ENCODE measurements around the gene VTI1A. TPM values are rescaled to one million over a fixed set of nuclear protein-coding genes. Genes with fewer than 3 reads are reported as not detected.

Gene VTI1A
- total and polyA plus RNA-seq, 2 of the 13 experiments (the other 11 are each of a cell fraction or from before 2014, with no cell fraction given), result 11.7 to 32.7 TPM

DNA sequence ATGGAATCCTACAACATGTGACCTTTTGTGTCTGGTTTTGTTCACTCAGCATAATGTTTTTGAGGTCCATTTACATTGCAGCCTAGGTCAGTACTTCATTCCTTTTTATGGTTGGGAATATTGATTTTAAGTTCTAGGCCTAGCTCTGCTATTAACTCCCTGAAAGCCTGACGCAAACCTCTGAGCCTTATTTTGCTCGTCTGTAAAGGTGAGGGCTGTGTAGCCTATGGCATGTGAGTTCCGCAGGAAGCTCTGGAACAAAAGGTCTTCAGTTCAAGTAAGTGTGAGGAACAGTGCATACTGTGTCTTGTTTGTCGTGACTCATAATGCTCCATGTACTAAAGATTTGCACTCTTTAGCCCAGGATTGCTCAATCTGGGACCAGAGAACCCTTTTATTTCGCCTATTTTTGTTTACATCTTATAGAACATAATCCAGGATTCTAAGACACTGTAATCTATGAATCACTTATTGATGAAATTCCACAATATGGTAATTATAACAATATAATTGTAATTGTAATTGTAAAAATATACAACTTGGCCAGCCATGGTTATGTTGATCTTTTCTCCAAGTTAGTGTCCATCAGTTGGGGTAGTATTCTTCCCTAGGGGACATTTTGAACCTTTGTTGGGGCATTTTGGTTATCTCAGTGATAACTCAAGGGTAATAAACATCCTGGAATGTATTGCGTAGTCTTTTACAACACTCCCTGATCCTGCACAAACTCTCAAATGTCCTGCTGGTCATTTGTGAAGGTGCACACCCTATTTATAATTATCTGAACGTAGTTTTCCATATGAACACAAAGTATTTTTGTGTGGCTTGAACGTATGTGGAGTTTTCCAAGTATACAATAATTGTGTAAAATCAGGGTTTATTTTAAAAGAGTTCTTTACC, 184.7 kb downstream of the VTI1A start (continued):
- TF ChIP-seq, protein P1, sequence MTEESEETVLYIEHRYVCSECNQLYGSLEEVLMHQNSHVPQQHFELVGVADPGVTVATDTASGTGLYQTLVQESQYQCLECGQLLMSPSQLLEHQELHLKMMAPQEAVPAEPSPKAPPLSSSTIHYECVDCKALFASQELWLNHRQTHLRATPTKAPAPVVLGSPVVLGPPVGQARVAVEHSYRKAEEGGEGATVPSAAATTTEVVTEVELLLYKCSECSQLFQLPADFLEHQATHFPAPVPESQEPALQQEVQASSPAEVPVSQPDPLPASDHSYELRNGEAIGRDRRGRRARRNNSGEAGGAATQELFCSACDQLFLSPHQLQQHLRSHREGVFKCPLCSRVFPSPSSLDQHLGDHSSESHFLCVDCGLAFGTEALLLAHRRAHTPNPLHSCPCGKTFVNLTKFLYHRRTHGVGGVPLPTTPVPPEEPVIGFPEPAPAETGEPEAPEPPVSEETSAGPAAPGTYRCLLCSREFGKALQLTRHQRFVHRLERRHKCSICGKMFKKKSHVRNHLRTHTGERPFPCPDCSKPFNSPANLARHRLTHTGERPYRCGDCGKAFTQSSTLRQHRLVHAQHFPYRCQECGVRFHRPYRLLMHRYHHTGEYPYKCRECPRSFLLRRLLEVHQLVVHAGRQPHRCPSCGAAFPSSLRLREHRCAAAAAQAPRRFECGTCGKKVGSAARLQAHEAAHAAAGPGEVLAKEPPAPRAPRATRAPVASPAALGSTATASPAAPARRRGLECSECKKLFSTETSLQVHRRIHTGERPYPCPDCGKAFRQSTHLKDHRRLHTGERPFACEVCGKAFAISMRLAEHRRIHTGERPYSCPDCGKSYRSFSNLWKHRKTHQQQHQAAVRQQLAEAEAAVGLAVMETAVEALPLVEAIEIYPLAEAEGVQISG (CRISPR knock-in tag; IDR thresholded peaks at IDR 0.05), result peak; percentile 54
- TF ChIP-seq BORCS8-MEF2B (CRISPR knock-in tag; IDR thresholded peaks at IDR 0.05) (0 out of 2 replicates have a peak, but pooled peaks have one; percentile 24), EED (CRISPR knock-in tag; IDR thresholded peaks at IDR 0.05) (no peak), CCAR2 (optimal IDR thresholded peaks at IDR 0.05; ENCODE audit: low read depth, low read length) (peak; percentile 45), ADNP (CRISPR knock-in tag; IDR thresholded peaks at IDR 0.05) (no peak), ZBTB38 (CRISPR knock-in tag; IDR thresholded peaks at IDR 0.05) (no peak), ZFP37 (CRISPR knock-in tag; IDR thresholded peaks at IDR 0.05; ENCODE audit: borderline replicate concordance) (0 out of 2 replicates have a peak, but pooled peaks have one; percentile 74), ZNF713 (CRISPR knock-in tag; IDR thresholded peaks at IDR 0.05) (no peak), TBX2 (CRISPR knock-in tag; IDR thresholded peaks at IDR 0.05; ENCODE audit: borderline replicate concordance) (peak; percentile 97)
- TF ChIP-seq, protein P2, sequence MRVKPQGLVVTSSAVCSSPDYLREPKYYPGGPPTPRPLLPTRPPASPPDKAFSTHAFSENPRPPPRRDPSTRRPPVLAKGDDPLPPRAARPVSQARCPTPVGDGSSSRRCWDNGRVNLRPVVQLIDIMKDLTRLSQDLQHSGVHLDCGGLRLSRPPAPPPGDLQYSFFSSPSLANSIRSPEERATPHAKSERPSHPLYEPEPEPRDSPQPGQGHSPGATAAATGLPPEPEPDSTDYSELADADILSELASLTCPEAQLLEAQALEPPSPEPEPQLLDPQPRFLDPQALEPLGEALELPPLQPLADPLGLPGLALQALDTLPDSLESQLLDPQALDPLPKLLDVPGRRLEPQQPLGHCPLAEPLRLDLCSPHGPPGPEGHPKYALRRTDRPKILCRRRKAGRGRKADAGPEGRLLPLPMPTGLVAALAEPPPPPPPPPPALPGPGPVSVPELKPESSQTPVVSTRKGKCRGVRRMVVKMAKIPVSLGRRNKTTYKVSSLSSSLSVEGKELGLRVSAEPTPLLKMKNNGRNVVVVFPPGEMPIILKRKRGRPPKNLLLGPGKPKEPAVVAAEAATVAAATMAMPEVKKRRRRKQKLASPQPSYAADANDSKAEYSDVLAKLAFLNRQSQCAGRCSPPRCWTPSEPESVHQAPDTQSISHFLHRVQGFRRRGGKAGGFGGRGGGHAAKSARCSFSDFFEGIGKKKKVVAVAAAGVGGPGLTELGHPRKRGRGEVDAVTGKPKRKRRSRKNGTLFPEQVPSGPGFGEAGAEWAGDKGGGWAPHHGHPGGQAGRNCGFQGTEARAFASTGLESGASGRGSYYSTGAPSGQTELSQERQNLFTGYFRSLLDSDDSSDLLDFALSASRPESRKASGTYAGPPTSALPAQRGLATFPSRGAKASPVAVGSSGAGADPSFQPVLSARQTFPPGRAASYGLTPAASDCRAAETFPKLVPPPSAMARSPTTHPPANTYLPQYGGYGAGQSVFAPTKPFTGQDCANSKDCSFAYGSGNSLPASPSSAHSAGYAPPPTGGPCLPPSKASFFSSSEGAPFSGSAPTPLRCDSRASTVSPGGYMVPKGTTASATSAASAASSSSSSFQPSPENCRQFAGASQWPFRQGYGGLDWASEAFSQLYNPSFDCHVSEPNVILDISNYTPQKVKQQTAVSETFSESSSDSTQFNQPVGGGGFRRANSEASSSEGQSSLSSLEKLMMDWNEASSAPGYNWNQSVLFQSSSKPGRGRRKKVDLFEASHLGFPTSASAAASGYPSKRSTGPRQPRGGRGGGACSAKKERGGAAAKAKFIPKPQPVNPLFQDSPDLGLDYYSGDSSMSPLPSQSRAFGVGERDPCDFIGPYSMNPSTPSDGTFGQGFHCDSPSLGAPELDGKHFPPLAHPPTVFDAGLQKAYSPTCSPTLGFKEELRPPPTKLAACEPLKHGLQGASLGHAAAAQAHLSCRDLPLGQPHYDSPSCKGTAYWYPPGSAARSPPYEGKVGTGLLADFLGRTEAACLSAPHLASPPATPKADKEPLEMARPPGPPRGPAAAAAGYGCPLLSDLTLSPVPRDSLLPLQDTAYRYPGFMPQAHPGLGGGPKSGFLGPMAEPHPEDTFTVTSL (CRISPR knock-in tag; IDR thresholded peaks at IDR 0.05; ENCODE audit: borderline replicate concordance), result peak; percentile 88; the same call in 1 of the 2 replicates
- TF ChIP-seq, protein P3, sequence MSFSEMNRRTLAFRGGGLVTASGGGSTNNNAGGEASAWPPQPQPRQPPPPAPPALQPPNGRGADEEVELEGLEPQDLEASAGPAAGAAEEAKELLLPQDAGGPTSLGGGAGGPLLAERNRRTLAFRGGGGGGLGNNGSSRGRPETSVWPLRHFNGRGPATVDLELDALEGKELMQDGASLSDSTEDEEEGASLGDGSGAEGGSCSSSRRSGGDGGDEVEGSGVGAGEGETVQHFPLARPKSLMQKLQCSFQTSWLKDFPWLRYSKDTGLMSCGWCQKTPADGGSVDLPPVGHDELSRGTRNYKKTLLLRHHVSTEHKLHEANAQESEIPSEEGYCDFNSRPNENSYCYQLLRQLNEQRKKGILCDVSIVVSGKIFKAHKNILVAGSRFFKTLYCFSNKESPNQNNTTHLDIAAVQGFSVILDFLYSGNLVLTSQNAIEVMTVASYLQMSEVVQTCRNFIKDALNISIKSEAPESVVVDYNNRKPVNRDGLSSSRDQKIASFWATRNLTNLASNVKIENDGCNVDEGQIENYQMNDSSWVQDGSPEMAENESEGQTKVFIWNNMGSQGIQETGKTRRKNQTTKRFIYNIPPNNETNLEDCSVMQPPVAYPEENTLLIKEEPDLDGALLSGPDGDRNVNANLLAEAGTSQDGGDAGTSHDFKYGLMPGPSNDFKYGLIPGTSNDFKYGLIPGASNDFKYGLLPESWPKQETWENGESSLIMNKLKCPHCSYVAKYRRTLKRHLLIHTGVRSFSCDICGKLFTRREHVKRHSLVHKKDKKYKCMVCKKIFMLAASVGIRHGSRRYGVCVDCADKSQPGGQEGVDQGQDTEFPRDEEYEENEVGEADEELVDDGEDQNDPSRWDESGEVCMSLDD (CRISPR knock-in tag; IDR thresholded peaks at IDR 0.05; ENCODE audit: borderline replicate concordance), result no peak
- TF ChIP-seq, protein P4, sequence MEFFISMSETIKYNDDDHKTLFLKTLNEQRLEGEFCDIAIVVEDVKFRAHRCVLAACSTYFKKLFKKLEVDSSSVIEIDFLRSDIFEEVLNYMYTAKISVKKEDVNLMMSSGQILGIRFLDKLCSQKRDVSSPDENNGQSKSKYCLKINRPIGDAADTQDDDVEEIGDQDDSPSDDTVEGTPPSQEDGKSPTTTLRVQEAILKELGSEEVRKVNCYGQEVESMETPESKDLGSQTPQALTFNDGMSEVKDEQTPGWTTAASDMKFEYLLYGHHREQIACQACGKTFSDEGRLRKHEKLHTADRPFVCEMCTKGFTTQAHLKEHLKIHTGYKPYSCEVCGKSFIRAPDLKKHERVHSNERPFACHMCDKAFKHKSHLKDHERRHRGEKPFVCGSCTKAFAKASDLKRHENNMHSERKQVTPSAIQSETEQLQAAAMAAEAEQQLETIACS (CRISPR knock-in tag; IDR thresholded peaks at IDR 0.05), result no peak
- TF ChIP-seq, protein P5, sequence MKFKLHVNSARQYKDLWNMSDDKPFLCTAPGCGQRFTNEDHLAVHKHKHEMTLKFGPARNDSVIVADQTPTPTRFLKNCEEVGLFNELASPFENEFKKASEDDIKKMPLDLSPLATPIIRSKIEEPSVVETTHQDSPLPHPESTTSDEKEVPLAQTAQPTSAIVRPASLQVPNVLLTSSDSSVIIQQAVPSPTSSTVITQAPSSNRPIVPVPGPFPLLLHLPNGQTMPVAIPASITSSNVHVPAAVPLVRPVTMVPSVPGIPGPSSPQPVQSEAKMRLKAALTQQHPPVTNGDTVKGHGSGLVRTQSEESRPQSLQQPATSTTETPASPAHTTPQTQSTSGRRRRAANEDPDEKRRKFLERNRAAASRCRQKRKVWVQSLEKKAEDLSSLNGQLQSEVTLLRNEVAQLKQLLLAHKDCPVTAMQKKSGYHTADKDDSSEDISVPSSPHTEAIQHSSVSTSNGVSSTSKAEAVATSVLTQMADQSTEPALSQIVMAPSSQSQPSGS (CRISPR knock-in tag; IDR thresholded peaks at IDR 0.05), result peak; percentile 71; the same call in 1 of the 2 replicates

All from HepG2 (cell line).